H1 (cell line): ENCODE measurements around the gene DMAC2. TPM values are rescaled to one million over a fixed set of nuclear protein-coding genes. Genes with fewer than 3 reads are reported as not detected.

Experiments used
- CTCF ChIA-PET: fragments of 300-600 bp; sonication (Branson Sonifier 250); formaldehyde crosslinking; loops from one replicate; lab custom pipeline; 2021; ENCODE audit not compliant: partially characterized antibody; lab: Charles Lee
- POLR2A ChIA-PET: fragments of 300-600 bp; sonication (Branson Sonifier 250); formaldehyde crosslinking; loops from one replicate; lab custom pipeline; 2021; ENCODE audit warnings: inconsistent platforms; ENCODE audit not compliant: partially characterized antibody; lab: Charles Lee
- DNase-seq, 2 experiments: peaks; one replicate each; pipeline versions ENCODE4 v3.0.0 to v3.0.0-alpha.2; 2010 to 2022; ENCODE audit warnings: low spot score in 2 of 2, low read depth in 1 of 2, mixed read lengths in 1 of 2
- FAIRE-seq: peaks from 2 replicates; lab custom pipeline; 2011; peaks lifted over from hg19 to GRCh38; lab: Jason Lieb, UNC
- H2AFZ ChIP-seq: 2 replicates; pipeline ENCODE4 v1.8.1; 2012; ENCODE audit warnings: low read length, inconsistent platforms
- H2AK5ac ChIP-seq: 2 replicates; pipeline ENCODE4 v1.6.1; 2013; ENCODE audit warnings: low read depth, low read length
- H2BK120ac ChIP-seq: replicated peaks from 2 replicates; pipeline ENCODE3; 2013; ENCODE audit warnings: low read depth, low read length, inconsistent platforms
- H2BK12ac ChIP-seq: 2 replicates; pipeline ENCODE4 v1.6.1; 2013; ENCODE audit warnings: low read depth, low read length
- H2BK15ac ChIP-seq: 2 replicates; pipeline ENCODE4 v1.6.1; 2013; ENCODE audit warnings: low read length
- H2BK20ac ChIP-seq: 2 replicates; pipeline ENCODE4 v1.6.1; 2013; ENCODE audit warnings: low read length
- H2BK5ac ChIP-seq: 2 replicates; pipeline ENCODE4 v1.6.1; 2013; ENCODE audit warnings: low read depth, low read length
- H3K14ac ChIP-seq: 2 replicates; pipeline ENCODE4 v1.6.1; 2013; ENCODE audit warnings: inconsistent platforms; ENCODE audit not compliant: insufficient read length
- H3K18ac ChIP-seq: 2 replicates; pipeline ENCODE4 v1.6.1; 2013; ENCODE audit warnings: low read length; ENCODE audit errors: extremely low read depth
- H3K23ac ChIP-seq: 2 replicates; pipeline ENCODE4 v1.6.1; 2013; ENCODE audit warnings: inconsistent platforms; ENCODE audit not compliant: insufficient read length
- H3K23me2 ChIP-seq: 2 replicates; pipeline ENCODE4 v1.6.1; 2013; ENCODE audit warnings: low read depth, low read length
- H3K27ac ChIP-seq: 2 replicates; pipeline ENCODE4 v1.6.1; 2011; ENCODE audit warnings: low read depth, low read length, inconsistent platforms
- H3K27me3 ChIP-seq, 4 experiments: replicated peaks in 1 of 4; 1 replicate in 1 of 4; 2 replicates in 3 of 4; pipeline versions ENCODE4 v1.6.1 to v1.8.1; 2011 to 2013; ENCODE audit warnings: low read length in 3 of 4, mild to moderate bottlenecking in 3 of 4, inconsistent platforms in 2 of 4, mixed read lengths in 2 of 4, moderate library complexity in 1 of 4; ENCODE audit not compliant: control insufficient read depth in 3 of 4, insufficient read depth in 3 of 4; ENCODE audit errors: extremely low read depth in 1 of 4
- H3K36me3 ChIP-seq, 4 experiments: 2 replicates each; pipeline versions ENCODE4 v1.6.1 to v1.8.1; 2011 to 2013; ENCODE audit warnings: mild to moderate bottlenecking in 4 of 4, low read length in 3 of 4, moderate library complexity in 2 of 4, control low read depth in 1 of 4, inconsistent platforms in 1 of 4; ENCODE audit not compliant: insufficient read depth in 4 of 4, control insufficient read depth in 2 of 4
- H3K4ac ChIP-seq: replicated peaks from 2 replicates; pipeline ENCODE3; 2013; ENCODE audit warnings: low read length, low read depth, mixed read lengths, inconsistent platforms; ENCODE audit not compliant: insufficient read length
- H3K4me1 ChIP-seq, 4 experiments: replicated peaks in 1 of 4; 1 replicate in 1 of 4; 2 replicates in 3 of 4; pipeline versions ENCODE4 v1.6.1 to v1.8.1; 2011 to 2013; ENCODE audit warnings: low read length in 3 of 4, inconsistent platforms in 2 of 4, mixed read lengths in 1 of 4; ENCODE audit not compliant: insufficient read depth in 4 of 4, control insufficient read depth in 3 of 4
- H3K4me2 ChIP-seq, 2 experiments: 2 replicates each; pipeline versions ENCODE4 v1.6.1 to v1.8.1; 2011 to 2013; ENCODE audit warnings: low read depth in 2 of 2, low read length in 2 of 2, control low read depth in 1 of 2, inconsistent platforms in 1 of 2, mild to moderate bottlenecking in 1 of 2; ENCODE audit not compliant: insufficient read depth in 1 of 2
- H3K4me3 ChIP-seq, 4 experiments: fragments of 200-600, 300-600 bp in 1 of 4; sonication (generic), shearing (Covaris generic), sonication (Bioruptor Twin) in 1 of 4; 2 replicates each; pipeline versions ENCODE4 v1.5.1 to v1.8.1; 2011 to 2016; ENCODE audit warnings: low read length in 4 of 4, low read depth in 3 of 4, control low read depth in 2 of 4, inconsistent platforms in 2 of 4, mild to moderate bottlenecking in 2 of 4, mixed read lengths in 1 of 4, moderate library complexity in 1 of 4; ENCODE audit not compliant: insufficient read depth in 2 of 4; ENCODE audit errors: extremely low read depth in 1 of 4
- H3K56ac ChIP-seq: replicated peaks from 2 replicates; pipeline ENCODE3; 2013; ENCODE audit warnings: low read depth, mild to moderate bottlenecking, mixed read lengths, low read length, inconsistent platforms; ENCODE audit not compliant: insufficient read length
- H3K79me1 ChIP-seq: 2 replicates; pipeline ENCODE4 v1.6.1; 2013; ENCODE audit warnings: low read depth, low read length, control low read depth
- H3K79me2 ChIP-seq, 2 experiments: 2 replicates each; pipeline versions ENCODE4 v1.6.1 to v1.8.1; 2012 to 2013; ENCODE audit warnings: low read length in 2 of 2, mild to moderate bottlenecking in 2 of 2, inconsistent platforms in 1 of 2; ENCODE audit not compliant: insufficient read depth in 2 of 2, control insufficient read depth in 1 of 2
- H3K9ac ChIP-seq, 4 experiments: replicated peaks in 1 of 4; 1 replicate in 1 of 4; 2 replicates in 3 of 4; pipeline versions ENCODE4 v1.6.1 to v1.8.1; 2011 to 2013; ENCODE audit warnings: low read depth in 3 of 4, low read length in 3 of 4, control low read depth in 2 of 4, mild to moderate bottlenecking in 2 of 4, moderate library complexity in 2 of 4, inconsistent platforms in 1 of 4; ENCODE audit errors: extremely low read depth in 1 of 4
- H3K9me3 ChIP-seq, 2 experiments: 2 replicates each; pipeline versions ENCODE4 v1.6.1 to v1.8.1; 2012 to 2013; ENCODE audit warnings: mild to moderate bottlenecking in 2 of 2, moderate library complexity in 2 of 2, control low read depth in 1 of 2, inconsistent platforms in 1 of 2, low read depth in 1 of 2, low read length in 1 of 2, mixed read lengths in 1 of 2; ENCODE audit not compliant: insufficient read depth in 2 of 2
- H4K20me1 ChIP-seq, 2 experiments: replicated peaks in 1 of 2; 2 replicates each; pipeline versions ENCODE3 to v1.8.1; 2011 to 2013; ENCODE audit warnings: inconsistent platforms in 2 of 2, low read length in 2 of 2, mild to moderate bottlenecking in 1 of 2; ENCODE audit not compliant: insufficient read depth in 2 of 2, control insufficient read depth in 1 of 2
- H4K5ac ChIP-seq: 2 replicates; pipeline ENCODE4 v1.6.1; 2013; ENCODE audit warnings: low read length, low read depth, mixed read lengths, inconsistent platforms; ENCODE audit not compliant: insufficient read length
- H4K8ac ChIP-seq: 2 replicates; pipeline ENCODE4 v1.8.0; 2013; ENCODE audit warnings: mild to moderate bottlenecking, moderate library complexity, low read length, inconsistent platforms; ENCODE audit not compliant: insufficient read depth; ENCODE audit errors: extremely low read depth
- H4K91ac ChIP-seq: replicated peaks from 2 replicates; pipeline ENCODE3; 2013; ENCODE audit warnings: low read length, mixed read lengths, inconsistent platforms; ENCODE audit not compliant: insufficient read length
- ATF2 ChIP-seq: IDR thresholded peaks from 2 replicates; pipeline ENCODE4 v1.6.1; 2012; ENCODE audit warnings: low read length, inconsistent platforms
- ATF3 ChIP-seq: IDR thresholded peaks from 2 replicates; pipeline ENCODE4 v1.6.1; 2011; ENCODE audit warnings: low read depth, mild to moderate bottlenecking, low read length; ENCODE audit not compliant: insufficient read depth
- POLR2AphosphoS5 ChIP-seq: IDR thresholded peaks from 2 replicates; pipeline ENCODE4 v1.6.1; 2011; ENCODE audit warnings: low read depth, low read length
- SAP30 ChIP-seq: fragments of 300-600 bp; sonication (generic); IDR thresholded peaks from 2 replicates; pipeline ENCODE4 v1.7.1; 2012; ENCODE audit warnings: low read length, moderate library complexity, mild to moderate bottlenecking, inconsistent platforms; ENCODE audit not compliant: insufficient read depth, insufficient replicate concordance
- SIX5 ChIP-seq: IDR thresholded peaks from 2 replicates; pipeline ENCODE4 v1.6.1; 2011; ENCODE audit warnings: mild to moderate bottlenecking, low read depth, low read length
- WGBS, 2 experiments: shearing (Covaris generic) in 1 of 2; methylation state at CpG; one replicate each; pipeline versions ENCODE4 v1.1.6 to v1.1.7; 2013 to 2015; ENCODE audit warnings: low lambda C conversion rate in 2 of 2, mixed read lengths in 2 of 2, inconsistent platforms in 1 of 2, low coverage in 1 of 2, missing lambda C conversion rate in 1 of 2; ENCODE audit not compliant: insufficient replicate concordance in 2 of 2, insufficient coverage in 1 of 2, insufficient read length in 1 of 2; ENCODE audit errors: extremely low coverage in 1 of 2, missing lambda C conversion rate in 1 of 2; 5-methylcytosine and 5-hydroxymethylcytosine counted together
- polyA plus RNA-seq, 7 experiments: library from polyadenylated mRNA; depleted of rRNA in 3 of 7; stranded (reverse) in 5 of 7; unstranded in 2 of 7; fragments of >200 nt in 5 of 7; fragments of 200-250 nt in 2 of 7; gene quantifications; 1 replicate in 5 of 7; 2 replicates in 1 of 7; 4 replicates in 1 of 7; pipeline versions ENCODE4 v1.2.1 to v1.2.3, GENCODE V29; 2011 to 2013; ENCODE audit warnings: missing spikeins in 2 of 7, mixed read lengths in 2 of 7
- total RNA-seq: library from RNA; stranded (reverse); fragmentation: NEBNext Ultra II Directional; extraction: Animal tissue kit (Norgen Biotek cat#: 25700); gene quantifications from 2 replicates; pipeline ENCODE4 v1.2.1, GENCODE V29; 2021

The DMAC2 gene
- total and polyA plus RNA-seq, 2 of the 8 experiments (the other 6 are each of a cell fraction or from before 2014, with no cell fraction given) = 86.8 to 170 TPM

DNA sequence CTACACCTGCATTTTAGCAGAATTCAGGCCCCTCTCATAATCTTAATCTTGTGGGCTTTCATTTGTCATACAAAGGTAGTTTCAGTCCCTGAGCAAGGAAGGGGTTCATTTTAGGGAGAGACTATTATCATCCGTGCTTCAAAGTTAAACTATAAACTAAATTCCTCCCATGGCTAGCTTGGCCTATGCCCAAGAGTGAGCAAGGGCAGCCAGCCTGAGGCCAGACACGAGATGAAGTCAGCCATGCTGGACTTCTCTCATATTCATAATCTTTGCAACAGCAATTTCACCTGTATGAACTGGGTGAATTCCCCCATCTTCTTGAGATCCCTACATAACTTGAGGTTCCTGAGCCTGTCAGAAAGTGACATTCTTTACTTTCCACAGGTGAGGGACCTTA is 16.2 kb upstream of the DMAC2 start:
- Histone ChIP-seq H3K27me3 (no peaks in the 10 kb centered on the region), H2BK5ac (no peak overlapping the region), H2BK120ac (no peak overlapping the region), H3K56ac (no peak overlapping the region), H3K79me2 (no peaks in the 10 kb centered on the region), H3K14ac (no peak overlapping the region), H4K8ac (no peak overlapping the region), H3K9ac (no peak overlapping the region)
- no peak for TF ChIP-seq SAP30
- TF ChIP-seq ATF3 = no peak
- TF ChIP-seq ATF2 = no peak
- TF ChIP-seq SIX5 = no peak
- no peak for TF ChIP-seq POLR2AphosphoS5
- TF ChIP-seq, all 59 proteins: peak for 0
- Histone ChIP-seq H3K23me2 (no peaks in the 10 kb centered on the region), H4K20me1 (no peaks in the 10 kb centered on the region), H3K4me1 (no peaks in the 10 kb centered on the region), H3K23ac (no peak overlapping the region), H2BK20ac (no peak overlapping the region), H3K79me1 (no peaks in the 10 kb centered on the region), H3K9me3 (peaks cover 8 to 17% of the 10 kb centered on the region in 2 experiments; a peak in 3 of 4 replicates), H3K4me2 (no peak overlapping the region), H2AFZ (no peak overlapping the region), H2AK5ac (no peak overlapping the region), H4K5ac (no peak overlapping the region), H3K4me3 (no peak overlapping the region), H3K18ac (no peak overlapping the region), H3K27ac (no peak overlapping the region), H3K36me3 (no peaks in the 10 kb centered on the region), H2BK15ac (no peak overlapping the region), H4K91ac (no peak overlapping the region), H2BK12ac (no peak overlapping the region), H3K4ac (no peak overlapping the region)
- POLR2A ChIA-PET = no interaction called here
- no peak for FAIRE-seq
- WGBS, 2 experiments = 54% methylated on average over 2 of the region's 2 CpGs; no CpG with 5 or more reads in 1 of the 2 experiments
- CTCF ChIA-PET = interaction anchor here (0.9 to 2.3 kb wide), 3 partner anchors 107 to 330 kb away, joined by 3 to 10 read pairs (median 5); no protein-coding TSS in a partner anchor
- no peak for DNase-seq
